OCI-M1 (cell line): ENCODE results near the gene DNAH8.

ENCODE experiments used
- DNase-seq: peaks from one replicate; lab custom pipeline; 2025; lab: John Stamatoyannopoulos, UW

Gene DNAH8

DNA sequence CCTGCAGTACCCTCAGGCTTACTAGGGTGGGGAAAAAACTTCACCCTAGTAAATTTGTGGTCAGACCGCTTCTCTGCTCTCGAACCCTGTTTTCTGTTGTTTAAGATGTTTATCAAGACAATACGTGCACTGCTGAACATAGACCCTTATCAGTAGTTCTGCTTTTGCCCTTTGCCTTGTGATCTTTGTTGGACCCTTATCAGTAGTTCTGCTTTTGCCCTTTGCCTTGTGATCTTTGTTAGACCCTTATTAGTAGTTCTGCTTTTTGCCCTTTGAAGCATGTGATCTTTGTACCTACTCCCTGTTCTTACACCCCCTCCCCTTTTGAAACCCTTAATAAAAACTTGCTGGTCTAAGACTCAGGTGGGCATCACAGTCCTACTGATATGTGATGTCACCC is 15.4 kb upstream of the DNAH8 start:
- peak; percentile 40 for DNase-seq

DNA sequence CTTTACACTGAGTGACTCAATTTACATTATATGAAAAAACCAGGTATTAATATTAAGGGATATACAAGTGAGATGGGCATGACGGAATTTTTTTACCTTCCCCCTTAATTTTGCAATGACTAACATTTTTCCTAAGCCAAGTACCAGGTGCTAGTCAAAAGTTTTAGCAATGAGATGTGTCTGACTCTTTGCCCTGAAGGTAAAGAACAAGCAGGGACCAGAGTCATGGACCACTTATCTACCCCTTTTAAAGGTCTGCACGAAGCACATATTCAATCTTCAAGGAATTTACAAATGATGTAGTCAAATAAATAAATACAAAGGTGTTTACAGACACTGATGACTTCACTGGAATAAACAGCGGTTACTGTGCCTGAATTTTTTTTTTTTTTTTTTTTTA is 13.6 kb upstream of the DNAH8 start:
- DNase-seq = no peak

DNA sequence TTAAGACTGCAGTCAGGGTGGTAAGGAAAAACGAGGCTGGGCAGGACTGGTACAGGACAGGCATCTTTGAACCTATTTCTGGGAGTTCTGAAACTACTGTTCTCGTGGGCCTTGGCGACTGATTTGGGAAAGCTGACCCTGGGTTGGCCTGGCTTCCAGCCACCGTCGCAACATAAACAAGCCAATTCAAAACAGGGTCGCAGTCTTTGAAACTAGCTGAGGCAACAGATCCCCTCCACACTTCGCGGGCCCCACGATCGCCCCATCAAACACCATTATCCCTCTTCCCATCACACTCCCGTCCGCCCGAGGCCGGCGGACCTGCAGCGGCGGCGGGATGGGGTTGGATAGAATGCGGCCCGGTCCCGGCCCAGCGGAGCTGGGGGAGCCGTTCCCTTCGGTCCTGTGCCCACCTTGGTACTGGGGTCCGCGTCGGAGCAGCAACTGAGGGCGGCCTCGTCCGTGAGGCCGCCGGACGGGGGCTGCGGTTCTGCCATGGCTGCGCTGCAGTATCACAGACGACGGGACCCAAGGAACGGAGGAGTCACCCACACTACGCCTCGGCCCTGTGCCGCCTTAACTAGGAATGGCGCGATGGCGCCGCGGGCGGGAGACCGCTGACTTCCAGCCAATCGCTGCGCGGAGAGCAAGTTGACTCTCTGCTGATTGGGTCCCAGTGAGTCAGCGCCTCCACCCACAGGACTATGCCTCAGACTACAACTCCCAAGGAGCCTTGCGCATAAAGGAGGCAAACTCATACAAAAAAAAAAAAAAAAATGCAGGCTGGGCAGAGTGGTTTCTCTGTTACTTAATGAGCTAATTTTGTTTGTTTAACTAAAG is 12.3 kb upstream of the DNAH8 start, which contains the start of gene GLO1:
GLO1 (minus strand) TSS at position 588 of the 840 bp plus-strand sequence; CDS start at position 497, 91 bp downstream.
- peak; percentile 99 for DNase-seq

DNA sequence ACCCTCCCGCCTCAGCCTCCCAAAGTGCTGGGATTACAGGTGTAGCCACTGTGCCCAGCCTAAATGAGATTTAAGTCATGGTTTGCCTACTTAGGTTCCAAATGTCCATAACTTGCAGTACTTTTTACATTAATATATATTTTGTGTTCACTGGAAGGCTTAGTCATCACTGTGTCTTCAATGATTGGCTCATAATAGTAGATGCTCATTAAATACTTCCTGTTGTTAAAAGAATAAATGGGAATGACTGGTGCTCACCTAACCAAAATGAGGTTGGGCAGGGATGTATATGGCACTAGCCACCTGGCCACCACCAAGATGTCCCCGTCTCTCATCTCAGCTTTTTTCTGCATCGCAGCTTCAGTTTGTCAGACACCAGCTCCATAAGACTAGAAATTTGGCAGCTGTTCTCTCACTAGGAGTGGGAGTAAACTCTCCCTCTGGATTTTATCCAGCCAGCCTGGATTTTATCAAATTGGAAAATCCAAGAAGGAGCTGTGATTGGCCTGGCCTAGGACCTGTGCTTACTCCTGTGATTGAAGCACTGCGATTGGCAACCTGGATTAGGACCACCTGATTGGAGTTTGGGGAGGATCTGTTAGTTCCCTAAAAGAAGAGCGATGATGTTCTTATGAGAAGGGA is 11.0 kb upstream of the DNAH8 start:
- no peak for DNase-seq

DNA sequence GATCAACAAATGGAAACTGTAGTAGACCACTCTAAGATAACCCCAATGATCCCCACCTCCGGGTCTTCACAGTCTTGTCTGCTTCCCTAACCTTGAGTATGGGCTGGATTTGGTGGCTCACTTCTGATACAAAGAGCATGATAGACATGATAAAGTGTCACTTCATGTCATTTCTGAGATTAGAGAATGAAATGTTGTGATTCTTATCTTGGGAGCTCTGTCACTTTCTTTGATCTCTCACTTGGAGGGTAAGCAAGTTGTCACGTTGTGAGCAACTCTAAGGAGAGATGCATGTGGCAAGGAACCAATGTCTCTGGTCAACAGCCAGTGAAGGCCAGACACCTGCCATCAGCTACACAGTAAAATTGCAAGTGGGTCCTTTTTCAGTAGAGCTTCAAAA is 9.2 kb upstream of the DNAH8 start:
- no peak for DNase-seq

DNA sequence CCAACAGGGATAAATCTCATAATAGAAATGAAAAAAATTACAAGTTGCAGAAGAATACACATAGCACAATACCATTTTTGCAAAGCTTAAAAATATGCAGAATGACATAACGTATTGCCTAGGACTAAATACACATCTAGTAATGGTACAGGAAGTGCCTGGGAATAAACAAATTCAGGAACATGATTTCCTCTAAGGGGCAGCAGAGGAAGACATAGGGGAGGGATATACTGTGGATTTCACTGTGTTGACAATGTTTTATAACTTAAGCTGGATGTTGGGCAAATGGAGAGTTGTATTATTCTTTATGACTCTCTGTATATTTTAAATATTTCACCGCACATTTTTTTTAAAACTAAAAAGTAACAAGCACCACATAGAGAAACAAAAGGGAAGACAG is 6.6 kb upstream of the DNAH8 start:
- DNase-seq = peak; percentile 13

DNA sequence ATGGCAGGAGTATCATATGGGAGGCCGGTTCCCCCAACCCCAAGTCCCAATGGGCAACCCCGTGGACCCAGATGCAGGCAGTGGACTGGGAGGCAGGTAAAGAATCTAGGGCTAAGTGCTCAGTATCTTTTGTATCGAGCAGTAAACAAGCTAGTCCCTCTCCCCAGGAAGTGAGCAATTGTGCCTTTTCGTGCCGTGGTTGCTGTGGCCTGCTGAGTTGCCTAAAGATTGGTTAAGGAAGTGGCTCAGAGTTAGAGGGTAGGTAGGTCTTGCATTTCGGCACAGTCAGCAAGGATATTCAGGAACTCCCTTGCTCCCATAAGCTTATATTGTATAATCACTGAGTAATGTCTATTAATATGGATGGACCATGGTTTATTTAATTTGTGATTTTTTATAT is 1.3 kb upstream of the DNAH8 start:
- DNase-seq = peak; percentile 37

DNA sequence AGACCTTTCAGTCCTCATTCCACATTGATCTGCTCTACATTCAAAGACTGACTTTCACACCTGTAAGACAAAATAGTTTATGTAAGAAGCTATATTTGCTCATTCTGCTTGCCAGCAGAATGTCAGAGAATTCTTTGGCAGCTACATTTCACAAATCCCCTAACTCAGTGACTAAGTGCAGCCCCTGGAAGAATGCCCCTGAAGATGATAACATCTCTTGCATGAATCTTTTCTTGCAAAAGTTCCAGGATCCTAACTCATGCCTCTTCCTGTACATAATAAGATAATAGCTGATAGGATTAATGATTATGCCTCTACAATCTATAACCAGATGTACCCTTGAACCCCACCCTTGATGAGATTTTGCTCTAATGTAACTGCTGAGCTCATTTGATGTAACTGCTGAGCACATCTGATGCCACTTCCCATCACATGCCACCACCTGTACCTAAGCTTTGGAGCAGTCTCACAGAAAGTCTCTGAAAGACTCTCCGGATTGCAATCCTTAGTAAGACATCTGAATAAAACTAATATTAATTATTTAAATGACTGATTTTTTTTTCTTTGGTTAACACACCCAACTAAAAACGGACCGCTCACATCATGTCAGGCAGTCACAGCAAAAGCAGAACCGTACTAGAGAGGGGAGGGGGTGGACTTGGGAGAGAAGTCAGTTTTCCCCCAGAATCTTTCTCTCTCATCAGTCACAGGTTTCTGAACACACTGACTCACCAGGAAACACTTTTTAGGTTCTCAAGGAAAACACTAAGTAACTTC is 684 bp upstream of the DNAH8 start:
- no peak for DNase-seq

DNA sequence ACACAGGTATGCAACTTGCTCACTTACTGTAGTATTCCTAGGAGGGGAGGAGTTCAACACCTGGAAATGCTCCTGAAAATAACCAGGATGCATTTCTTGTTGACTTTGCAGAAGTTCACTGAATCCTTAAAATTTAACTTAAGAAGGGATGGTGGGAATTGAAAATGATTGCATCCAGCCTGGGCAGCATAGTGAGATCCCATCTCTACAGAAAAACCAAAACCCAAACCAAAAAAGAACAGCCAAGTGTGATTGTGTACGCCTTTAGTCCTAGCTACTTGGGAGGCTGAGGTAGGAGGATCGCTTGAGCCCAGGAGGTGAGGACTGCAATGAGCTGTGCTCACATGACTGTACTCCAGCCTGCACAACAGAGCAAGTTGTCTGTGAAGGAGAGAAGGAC is 1.7 kb downstream of the DNAH8 start:
- no peak for DNase-seq

DNA sequence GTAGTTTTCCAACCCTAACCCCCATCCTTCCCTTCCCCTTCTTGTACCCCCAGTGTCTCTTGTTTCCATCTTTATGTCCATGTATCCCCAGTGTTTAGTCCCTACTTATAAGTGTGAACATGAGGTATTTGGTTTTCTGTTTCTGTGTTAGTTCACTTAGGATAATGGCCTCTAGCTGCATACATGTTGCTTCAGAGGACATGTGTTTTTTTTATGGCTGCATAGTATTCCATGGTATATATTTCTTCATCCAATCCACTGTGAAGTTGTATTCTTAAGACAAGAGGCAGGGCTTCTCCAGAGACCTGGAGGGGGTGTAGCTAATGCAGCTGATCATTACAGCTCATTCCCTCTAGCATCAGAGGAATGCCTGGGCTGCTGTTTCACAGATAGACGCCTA is 4.2 kb downstream of the DNAH8 start:
- no peak for DNase-seq

DNA sequence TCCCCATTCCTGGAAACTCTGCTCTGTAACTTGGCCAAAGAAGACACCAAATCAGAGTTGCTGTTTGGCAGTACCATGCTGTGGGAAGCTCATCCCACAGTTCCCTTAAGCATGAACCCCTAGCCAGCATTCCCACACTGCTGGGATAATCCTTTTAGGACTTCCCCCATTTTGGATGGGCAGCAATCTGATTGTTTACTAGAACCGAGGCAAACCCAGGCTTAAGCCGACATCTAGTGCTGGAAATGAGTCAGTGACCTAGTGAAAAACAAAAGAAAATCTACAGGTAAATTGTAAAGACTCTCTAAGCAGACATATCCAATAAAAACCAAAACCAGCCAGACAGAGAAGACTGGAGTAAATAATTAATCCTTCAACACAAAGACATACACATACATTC is 5.2 kb downstream of the DNAH8 start:
- peak; percentile 27 for DNase-seq

DNA sequence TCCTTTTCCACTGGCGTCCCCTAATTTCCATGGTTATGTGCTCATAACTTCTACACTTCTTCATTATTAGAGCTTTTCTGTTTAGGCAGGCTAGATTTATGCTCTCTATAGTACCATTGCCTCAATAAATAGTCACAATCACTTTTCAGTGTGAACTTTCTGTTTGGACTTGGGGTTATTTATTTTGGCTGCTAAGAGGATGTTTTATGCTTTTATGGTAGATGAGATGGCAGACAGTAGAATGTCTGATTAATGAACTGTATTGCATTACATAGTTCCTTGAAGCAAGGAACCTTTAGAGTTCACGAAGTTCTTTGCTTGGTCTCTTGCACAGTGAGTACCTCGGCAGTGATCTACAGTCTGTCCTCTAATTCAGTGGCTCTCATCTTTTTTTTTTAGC is 6.9 kb downstream of the DNAH8 start:
- DNase-seq = no peak

DNA sequence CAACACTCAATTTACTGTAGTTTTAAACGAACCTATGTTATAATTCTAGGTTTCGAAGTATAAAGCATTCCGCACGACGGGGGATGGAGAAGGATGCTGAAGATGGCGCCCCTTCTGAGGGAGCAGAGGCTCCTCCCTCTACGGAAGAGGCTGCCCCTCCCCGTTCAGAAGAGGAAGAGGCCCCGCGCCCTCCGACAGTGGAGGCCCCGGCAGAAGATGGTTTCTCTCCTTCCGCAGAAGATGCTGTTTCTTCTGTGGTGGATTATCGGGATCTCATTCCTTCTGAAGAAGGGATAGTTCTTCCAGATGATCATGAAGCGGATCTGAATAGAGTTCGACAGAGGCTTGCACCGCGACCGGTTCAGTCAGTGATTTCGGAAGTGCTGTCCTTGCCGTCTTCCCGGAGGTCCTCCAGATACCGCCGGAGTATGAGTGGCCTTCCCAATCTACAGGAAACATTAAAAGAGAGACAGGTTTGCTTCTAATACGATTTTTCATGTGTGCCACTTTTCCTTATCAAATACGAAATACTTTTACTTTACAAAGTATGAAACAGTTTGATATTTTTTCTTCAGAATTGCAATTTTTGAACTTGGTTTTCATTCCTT is 7.7 kb downstream of the DNAH8 start:
- no peak for DNase-seq

DNA sequence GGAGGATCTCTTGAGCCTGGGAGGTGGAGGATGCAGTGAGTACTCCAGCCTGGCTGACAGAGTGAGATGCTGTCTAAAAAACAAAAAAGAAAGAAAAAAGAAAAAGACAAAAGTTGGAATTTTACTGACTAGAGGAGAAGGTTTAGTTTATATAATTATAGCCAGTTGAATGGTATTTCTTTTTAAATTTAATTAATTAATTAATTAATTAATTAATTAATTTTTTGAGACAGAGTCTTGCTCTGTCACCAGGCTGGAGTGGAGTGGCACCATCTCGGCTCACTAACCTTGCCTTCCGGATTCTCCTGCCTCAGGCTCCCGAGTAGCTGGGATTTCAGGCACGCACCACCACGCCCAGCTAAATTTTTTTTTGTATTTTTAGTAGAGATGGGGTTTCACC is 8.7 kb downstream of the DNAH8 start:
- DNase-seq = no peak

DNA sequence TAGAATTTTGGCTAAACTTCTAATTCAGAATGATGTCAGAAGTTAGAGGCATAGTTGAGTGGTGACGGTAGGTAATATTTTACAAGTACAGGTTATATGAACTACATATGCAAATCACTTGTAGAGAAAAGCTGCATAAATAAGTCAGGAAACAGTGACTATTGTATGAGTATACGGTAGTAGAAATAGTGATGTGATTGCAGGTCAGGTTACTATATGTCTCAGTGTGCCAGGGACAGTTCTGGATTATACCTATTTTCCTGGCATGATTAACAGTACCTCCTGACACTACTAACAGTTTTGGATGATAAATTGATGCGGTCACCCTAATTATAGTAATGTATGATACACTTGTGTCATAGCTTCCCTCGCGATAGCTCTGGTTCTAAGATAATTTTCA is 9.2 kb downstream of the DNAH8 start:
- no peak for DNase-seq

DNA sequence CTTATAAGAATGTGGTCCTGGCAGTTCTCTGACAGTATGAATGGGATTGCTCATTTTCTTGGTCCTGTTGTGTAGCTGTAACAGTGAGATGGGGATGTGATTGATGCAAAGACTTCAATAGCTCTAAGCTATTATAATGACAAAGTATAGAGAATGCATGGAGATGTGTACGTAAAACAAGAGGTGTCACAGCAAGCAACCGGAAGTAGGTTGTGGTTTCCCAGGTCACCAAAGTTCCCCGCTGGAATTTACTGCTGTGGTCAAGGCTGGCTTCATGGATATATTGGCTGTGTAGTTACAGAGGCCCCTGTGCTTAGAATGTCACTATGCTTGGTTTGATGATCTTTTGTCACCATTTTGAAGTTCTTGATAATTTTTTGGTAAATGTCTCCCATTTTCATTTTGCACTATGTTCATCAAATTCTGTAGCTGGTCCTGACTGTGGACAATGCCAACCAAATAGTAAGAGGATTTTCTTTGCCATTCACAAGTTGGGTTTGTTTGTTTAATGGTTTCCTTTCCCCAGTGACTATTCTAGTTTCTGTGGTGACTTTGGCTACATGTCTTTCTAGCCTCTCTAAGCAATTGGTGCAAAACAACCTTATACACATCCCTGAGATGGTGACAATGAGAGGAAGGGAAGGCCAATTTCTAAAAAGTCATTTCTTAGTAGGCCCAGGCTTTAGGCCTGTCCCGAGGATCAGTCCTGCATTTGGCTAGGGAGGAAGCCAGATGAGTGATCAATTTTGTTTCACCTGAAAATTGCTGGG is 10.5 kb downstream of the DNAH8 start:
- no peak for DNase-seq

DNA sequence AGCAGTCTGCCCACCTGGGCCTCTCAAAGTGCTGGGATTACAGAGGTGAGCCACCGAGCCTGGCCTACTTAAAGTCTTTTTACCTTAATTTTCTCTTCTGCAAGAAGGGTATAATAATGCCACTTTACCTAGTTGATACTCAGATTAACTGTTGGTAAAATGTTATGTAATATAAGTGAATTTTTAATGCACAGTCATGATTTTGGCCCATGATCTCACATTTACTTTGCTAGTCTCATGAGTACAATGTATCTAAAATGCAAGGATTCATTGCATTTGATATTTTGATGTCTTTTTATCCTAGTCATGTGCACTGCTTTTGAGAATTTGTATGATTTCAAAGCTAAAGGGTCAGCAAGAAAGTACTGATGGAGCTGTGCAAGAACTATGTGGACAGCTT is 13.1 kb downstream of the DNAH8 start:
- no peak for DNase-seq

DNA sequence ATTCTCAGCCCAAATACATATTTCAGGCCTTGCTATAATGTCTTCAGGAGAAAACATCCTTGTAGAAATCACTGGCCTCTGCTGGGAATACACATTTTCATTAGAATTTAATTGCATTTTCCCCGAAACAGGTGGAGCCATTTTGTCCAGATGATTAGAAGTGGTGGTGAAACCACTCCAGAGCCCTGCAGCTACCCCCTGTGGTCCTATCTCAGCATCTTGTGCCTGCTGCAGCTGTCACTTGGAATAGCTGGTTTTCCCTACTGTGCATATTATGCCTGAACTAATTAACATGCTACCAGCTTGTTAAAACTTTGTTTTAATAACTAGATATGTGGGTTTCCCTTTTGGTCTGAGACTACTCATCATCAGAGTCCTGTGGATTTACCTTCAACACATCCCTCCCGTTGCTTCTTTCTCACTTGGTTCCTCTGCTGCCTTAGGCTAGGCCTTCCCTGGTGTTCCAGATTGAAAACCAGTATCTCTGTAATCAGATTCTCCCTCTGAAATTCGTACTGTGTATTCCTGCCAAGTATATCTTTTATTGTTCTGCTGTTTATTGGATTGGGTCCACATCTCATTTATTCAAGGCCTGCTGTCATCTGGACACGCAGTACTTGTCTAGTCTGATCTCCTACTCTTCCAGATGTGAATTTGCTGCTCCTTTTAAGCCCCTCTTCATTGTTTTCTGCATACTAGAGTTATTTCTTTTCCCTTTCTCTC is 15.2 kb downstream of the DNAH8 start:
- DNase-seq = no peak

DNA sequence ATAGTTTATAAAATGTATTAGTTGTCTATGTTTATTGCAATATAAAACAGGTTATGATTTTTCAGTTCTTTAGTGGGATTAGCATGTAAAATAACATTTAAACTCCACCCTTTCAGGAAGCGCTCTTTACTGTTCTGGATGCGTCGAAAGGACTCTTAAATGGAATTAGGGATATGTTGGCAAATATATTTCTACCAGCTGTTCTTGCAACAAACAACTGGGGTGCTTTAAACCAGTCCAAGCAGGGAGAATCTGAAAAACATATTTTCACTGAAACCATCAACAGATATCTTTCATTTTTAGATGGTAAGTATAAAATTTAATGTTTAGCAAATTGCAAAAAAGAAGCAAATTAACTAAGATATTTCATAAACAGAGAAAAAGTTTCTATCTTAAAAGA is 21.8 kb downstream of the DNAH8 start:
- DNase-seq = no peak

DNA sequence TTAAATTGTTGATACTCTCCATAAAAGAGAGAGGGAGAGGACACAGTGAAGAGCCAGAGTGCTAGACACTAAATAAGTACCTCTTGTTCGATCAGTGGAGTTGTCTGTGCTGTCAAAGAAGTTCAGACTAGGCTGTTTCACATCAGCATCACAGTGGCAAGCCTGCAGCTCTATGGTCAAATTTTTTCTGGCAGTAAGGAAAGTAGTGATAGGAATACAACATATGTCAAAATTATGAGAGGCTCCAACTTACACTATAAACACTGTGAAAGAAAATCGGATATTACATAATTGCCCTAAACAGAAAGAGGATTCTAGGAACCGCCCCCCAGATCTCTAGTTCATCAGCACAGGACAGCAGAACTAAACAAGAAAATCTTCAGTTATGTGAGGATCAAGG is 23.1 kb downstream of the DNAH8 start:
- peak; percentile 32 for DNase-seq

DNA sequence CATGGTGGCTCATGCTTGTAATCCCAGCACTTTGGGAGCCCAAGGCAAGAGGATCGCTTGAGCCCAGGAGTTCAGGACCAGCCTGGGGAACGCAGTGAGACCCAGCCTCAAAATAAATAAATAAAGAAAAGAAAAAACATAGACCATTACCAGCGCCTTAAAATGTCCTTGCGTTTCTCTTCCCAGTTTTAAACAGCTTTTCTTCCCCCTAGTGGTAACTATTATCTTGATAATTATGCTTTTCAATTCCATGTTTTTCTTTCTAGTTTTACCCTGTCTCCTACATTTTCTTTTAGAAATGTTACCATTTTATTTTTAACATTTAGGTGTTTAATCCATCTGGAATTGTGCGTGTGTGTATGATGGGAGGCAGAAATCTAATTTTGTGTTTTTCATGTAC is 24.4 kb downstream of the DNAH8 start:
- peak; percentile 33 for DNase-seq
